HEK293 (cell line): ENCODE data around the gene MAST2.

Experiments used
- ATF2 ChIP-seq: fragments of 450-650 bp; formaldehyde crosslinking; IDR thresholded peaks from 2 replicates; pipeline ENCODE4 v1.5.1; 2016; ENCODE audit warnings: missing biosample characterization, missing genetic modification characterization, low read depth
- CTCF ChIP-seq: fragments of 450-650 bp; formaldehyde crosslinking; IDR thresholded peaks from 2 replicates; pipeline ENCODE4 v1.5.1; 2016; ENCODE audit warnings: missing biosample characterization, missing genetic modification characterization
- MYNN ChIP-seq: fragments of 450-650 bp; formaldehyde crosslinking; IDR thresholded peaks from 2 replicates; pipeline ENCODE4 v1.5.1; 2016; ENCODE audit warnings: missing biosample characterization, missing genetic modification characterization, borderline replicate concordance
- OVOL3 ChIP-seq: fragments of 450-650 bp; formaldehyde crosslinking; IDR thresholded peaks from 2 replicates; pipeline ENCODE4 v1.5.1; 2016; ENCODE audit warnings: missing biosample characterization, missing genetic modification characterization
- TCF7L2 ChIP-seq: IDR thresholded peaks from 2 replicates; pipeline ENCODE4 v1.6.1; 2011; ENCODE audit warnings: low read depth, mild to moderate bottlenecking, inconsistent platforms, low read length, moderate library complexity, borderline replicate concordance
- YY1 ChIP-seq: fragments of 450-650 bp; formaldehyde crosslinking; IDR thresholded peaks from 2 replicates; pipeline ENCODE4 v1.5.1; 2018; ENCODE audit warnings: missing biosample characterization, missing genetic modification characterization
- ZBTB10 ChIP-seq: fragments of 450-650 bp; formaldehyde crosslinking; IDR thresholded peaks from 2 replicates; pipeline ENCODE4 v1.5.1; 2016; ENCODE audit warnings: missing biosample characterization, missing genetic modification characterization
- ZBTB21 ChIP-seq: fragments of 450-650 bp; formaldehyde crosslinking; IDR thresholded peaks from 2 replicates; pipeline ENCODE4 v1.5.1; 2017; ENCODE audit warnings: missing biosample characterization, missing genetic modification characterization
- ZNF140 ChIP-seq: fragments of 450-650 bp; formaldehyde crosslinking; IDR thresholded peaks from 2 replicates; pipeline ENCODE4 v1.5.1; 2016; ENCODE audit warnings: missing biosample characterization, missing genetic modification characterization
- ZNF398 ChIP-seq: fragments of 450-650 bp; formaldehyde crosslinking; IDR thresholded peaks from 2 replicates; pipeline ENCODE4 v1.5.1; 2017; ENCODE audit warnings: missing biosample characterization, missing genetic modification characterization
- ZNF692 ChIP-seq: fragments of 450-650 bp; formaldehyde crosslinking; IDR thresholded peaks from 2 replicates; pipeline ENCODE4 v1.5.1; 2016; ENCODE audit warnings: missing biosample characterization, missing genetic modification characterization
- ZNF747 ChIP-seq: fragments of 450-650 bp; formaldehyde crosslinking; IDR thresholded peaks from 2 replicates; pipeline ENCODE4 v1.5.1; 2016; ENCODE audit warnings: missing biosample characterization, missing genetic modification characterization

- TF ChIP-seq CTCF (tag by site-specific recombination): no peak
- TF ChIP-seq ATF2 (tag by site-specific recombination): no peak
- no peak for TF ChIP-seq YY1 (tag by site-specific recombination)
- no peak for TF ChIP-seq TCF7L2
- TF ChIP-seq ZBTB21 (tag by site-specific recombination): no peak
- no peak for TF ChIP-seq ZNF747 (tag by site-specific recombination)
- TF ChIP-seq ZNF140 (tag by site-specific recombination): no peak
- TF ChIP-seq ZNF692: no peak
- no peak for TF ChIP-seq ZBTB10 (tag by site-specific recombination)
- no peak for TF ChIP-seq MYNN (tag by site-specific recombination)
- TF ChIP-seq ZNF398 (tag by site-specific recombination): no peak
- TF ChIP-seq OVOL3 (tag by site-specific recombination): no peak
These were observed 154.3 kb downstream of the MAST2 start for GRCh38 chr1:45957684-45958083.
